MM.1S (cell line): ENCODE results near the gene CDKL1.
"Not testable (repeated sequence)": the region's sequence is repeated elsewhere in the genome, so short reads cannot be mapped to it uniquely, and the experiment has no call there.

ENCODE experiments used
- DNase-seq: peaks from one replicate; pipeline ENCODE4 v3.0.0-alpha.2; 2015
- H2AFZ ChIP-seq: fragments of 300-600 bp; sonication (generic); 2 replicates; pipeline ENCODE4 v1.6.0; 2016; ENCODE audit warnings: antibody characterized with exemption, low read length
- H3F3A ChIP-seq: fragments of 300-600 bp; sonication (generic); 2 replicates; pipeline ENCODE4 v1.6.1; 2016; ENCODE audit warnings: mild to moderate bottlenecking, antibody characterized with exemption, low read length, moderate library complexity, mixed read lengths; ENCODE audit not compliant: insufficient read depth
- H3K27ac ChIP-seq: fragments of 300-600 bp; sonication (generic); 2 replicates; pipeline ENCODE4 v1.5.1; 2016; ENCODE audit warnings: mild to moderate bottlenecking, low read length
- H3K27me3 ChIP-seq: fragments of 300-600 bp; sonication (generic); replicated peaks from 2 replicates; pipeline ENCODE4 v1.6.0; 2016; ENCODE audit warnings: low read length; ENCODE audit not compliant: insufficient read depth
- H3K36me3 ChIP-seq: fragments of 300-600 bp; sonication (generic); replicated peaks from 2 replicates; pipeline ENCODE4 v1.6.1; 2016; ENCODE audit warnings: mild to moderate bottlenecking, low read length, mixed read lengths; ENCODE audit not compliant: insufficient read depth
- H3K4me1 ChIP-seq: fragments of 300-600 bp; sonication (generic); 2 replicates; pipeline ENCODE4 v1.6.1; 2016; ENCODE audit warnings: low read length, mixed read lengths
- H3K4me2 ChIP-seq: fragments of 300-600 bp; sonication (generic); 2 replicates; pipeline ENCODE4 v1.6.0; 2016; ENCODE audit warnings: low read depth, low read length
- H3K4me3 ChIP-seq: fragments of 300-600 bp; sonication (generic); 2 replicates; pipeline ENCODE4 v1.5.1; 2016; ENCODE audit warnings: low read length, mixed read lengths
- H3K79me2 ChIP-seq: fragments of 300-600 bp; sonication (generic); 2 replicates; pipeline ENCODE4 v1.6.1; 2016; ENCODE audit warnings: mixed run types, low read length, mixed read lengths
- H3K9ac ChIP-seq: fragments of 300-600 bp; sonication (generic); 2 replicates; pipeline ENCODE4 v1.6.1; 2016; ENCODE audit warnings: low read length, mixed read lengths
- H3K9me2 ChIP-seq: fragments of 300-600 bp; sonication (generic); replicated peaks from 2 replicates; pipeline ENCODE4 v1.6.1; 2016; ENCODE audit warnings: mild to moderate bottlenecking, low read length, mixed read lengths; ENCODE audit not compliant: insufficient read depth
- H3K9me3 ChIP-seq: fragments of 300-600 bp; sonication (generic); replicated peaks from 2 replicates; pipeline ENCODE4 v1.6.1; 2016; ENCODE audit warnings: mild to moderate bottlenecking, low read length, mixed read lengths; ENCODE audit not compliant: insufficient read depth
- H4K20me1 ChIP-seq: fragments of 300-600 bp; sonication (generic); 2 replicates; pipeline ENCODE4 v1.6.1; 2016; ENCODE audit warnings: mild to moderate bottlenecking, low read length, moderate library complexity, mixed read lengths; ENCODE audit not compliant: insufficient read depth
- CTCF ChIP-seq: fragments of 300-600 bp; sonication (generic); IDR thresholded peaks from 2 replicates; pipeline ENCODE4 v1.5.1; 2016; ENCODE audit warnings: antibody characterized with exemption, low read length, mixed read lengths
- EZH2 ChIP-seq: fragments of 300-600 bp; sonication (generic); optimal IDR thresholded peaks from 2 replicates; pipeline ENCODE3; 2017; ENCODE audit warnings: low read depth, mild to moderate bottlenecking, antibody characterized with exemption, low read length, mixed read lengths
- EZH2phosphoT487 ChIP-seq: fragments of 300-600 bp; sonication (generic); IDR thresholded peaks from 2 replicates; pipeline ENCODE4 v1.6.1; 2018; ENCODE audit warnings: antibody characterized with exemption, low read length

Gene CDKL1

GRCh38 chr14:50357753-50358395 is 38.8 kb downstream of the CDKL1 start:
- Histone ChIP-seq H3K9me3 (no peaks in the 10 kb centered on the region), H3K27me3 (no peaks in the 10 kb centered on the region), H3K9ac (no peak overlapping the region), H4K20me1 (no peaks in the 10 kb centered on the region), H3F3A (no peaks in the 10 kb centered on the region; the same call in 1 of the 2 replicates), H3K36me3 (no peaks in the 10 kb centered on the region), H3K4me1 (no peaks in the 10 kb centered on the region), H3K27ac (no peak overlapping the region), H3K4me3 (no peak overlapping the region), H2AFZ (no peak overlapping the region), H3K79me2 (no peaks in the 10 kb centered on the region), H3K9me2 (no peaks in the 10 kb centered on the region), H3K4me2 (no peak overlapping the region)
- no peak for DNase-seq
- TF ChIP-seq CTCF: no peak
- TF ChIP-seq EZH2phosphoT487: no peak
- TF ChIP-seq EZH2: no peak

GRCh38 chr14:50357124-50357523 is 39.6 kb downstream of the CDKL1 start:
- no peak for DNase-seq
- TF ChIP-seq EZH2phosphoT487 (no peak), EZH2 (no peak), CTCF (no peak)
- Histone ChIP-seq H3K9me2 (no peaks in the 10 kb centered on the region), H3K4me2 (no peak overlapping the region), H3K4me3 (no peak overlapping the region), H3K4me1 (no peaks in the 10 kb centered on the region), H3K9ac (no peak overlapping the region), H3K36me3 (no peaks in the 10 kb centered on the region), H4K20me1 (no peaks in the 10 kb centered on the region), H3K27ac (no peak overlapping the region), H3K9me3 (no peaks in the 10 kb centered on the region), H3K79me2 (no peaks in the 10 kb centered on the region), H3F3A (no peaks in the 10 kb centered on the region), H2AFZ (no peak overlapping the region), H3K27me3 (no peaks in the 10 kb centered on the region)

GRCh38 chr14:50356283-50356682 is 40.4 kb downstream of the CDKL1 start:
- H3F3A ChIP-seq, H3K4me1 ChIP-seq, DNase-seq, H3K79me2 ChIP-seq, H4K20me1 ChIP-seq, H3K9me2 ChIP-seq, H3K4me3 ChIP-seq, H3K4me2 ChIP-seq, H2AFZ ChIP-seq, H3K9me3 ChIP-seq, H3K27ac ChIP-seq, H3K27me3 ChIP-seq, H3K36me3 ChIP-seq, H3K9ac ChIP-seq: not testable (repeated sequence)

- no peak for TF ChIP-seq CTCF
- no peak for TF ChIP-seq EZH2phosphoT487
- TF ChIP-seq EZH2: no peak
- DNase-seq: no peak
- Histone ChIP-seq H3K27ac (no peak overlapping the region), H3K4me2 (no peak overlapping the region), H3K79me2 (no peaks in the 10 kb centered on the region), H3K4me3 (no peak overlapping the region), H3K9ac (no peak overlapping the region), H4K20me1 (no peaks in the 10 kb centered on the region), H3K9me3 (no peaks in the 10 kb centered on the region), H3K27me3 (no peaks in the 10 kb centered on the region), H2AFZ (no peak overlapping the region), H3K9me2 (no peaks in the 10 kb centered on the region), H3F3A (no peaks in the 10 kb centered on the region), H3K36me3 (no peaks in the 10 kb centered on the region), H3K4me1 (no peaks in the 10 kb centered on the region)
These were observed 41.0 kb downstream of the CDKL1 start for GRCh38 chr14:50355692-50356091.
